ENCODE results near the gene SLC49A4.

SLC49A4 gene

GRCh38 chr3:122857019-122857418, 62.1 kb downstream of the SLC49A4 start:
- FAIRE-seq (no peak), DNase-seq (ENCODE audit: low spot score) (no peak)

GRCh38 chr3:122858373-122858772, 63.5 kb downstream of the SLC49A4 start:
- DNase-seq (ENCODE audit: low spot score) (peak; percentile 23), FAIRE-seq (no peak)

- FAIRE-seq (peak; percentile 17), DNase-seq (ENCODE audit: low spot score) (no peak)
These were observed 64.3 kb downstream of the SLC49A4 start for GRCh38 chr3:122859021-122859805.

GRCh38 chr3:122862381-122862780, 67.5 kb downstream of the SLC49A4 start:
- FAIRE-seq, result no peak

GRCh38 chr3:122864498-122864897, 69.6 kb downstream of the SLC49A4 start:
- FAIRE-seq, result no peak

More at GRCh38 chr3:122862381-122862780, 67.5 kb downstream of the SLC49A4 start:
- DNase-seq (ENCODE audit: low spot score), result no peak

GRCh38 chr3:122868322-122868721, 73.5 kb downstream of the SLC49A4 start:
- no peak for FAIRE-seq

More at GRCh38 chr3:122864498-122864897, 69.6 kb downstream of the SLC49A4 start:
- DNase-seq (ENCODE audit: low spot score), result no peak

DNA sequence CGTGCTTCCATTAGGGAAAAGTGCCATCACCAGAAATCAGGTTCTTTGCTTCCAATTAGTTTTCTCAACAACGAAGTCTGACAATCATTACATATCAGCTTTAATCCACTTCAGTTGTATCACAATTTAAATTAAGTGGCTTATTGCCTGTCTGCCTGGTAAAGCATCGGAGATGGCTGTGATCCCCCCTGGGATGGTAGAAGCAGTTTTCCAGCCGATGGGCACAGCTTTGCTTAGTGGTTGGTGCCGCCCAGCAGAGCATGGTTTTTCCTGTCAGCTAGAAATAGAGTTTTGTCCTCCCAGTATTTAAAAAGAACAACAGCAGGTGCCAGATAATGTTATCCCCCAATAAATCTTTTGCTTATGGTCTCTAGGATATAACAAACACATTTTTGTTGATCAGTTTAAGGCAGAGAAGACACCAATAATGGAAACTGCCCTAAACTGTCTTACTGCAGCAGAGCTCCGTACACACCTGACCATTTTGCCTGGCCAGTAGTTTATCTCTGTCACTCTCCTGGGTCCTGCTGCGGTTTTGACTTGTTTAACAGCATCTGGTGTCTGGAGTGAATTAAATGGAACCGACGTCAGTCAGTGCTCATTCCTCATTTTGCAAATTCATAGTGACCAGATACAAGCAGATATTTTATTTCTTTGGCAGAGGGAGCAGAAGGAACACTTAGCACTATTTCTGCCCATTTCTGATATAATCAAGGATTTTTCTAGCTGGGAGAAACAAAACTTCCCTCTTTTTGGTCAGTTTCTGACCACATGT, 79.1 kb downstream of the SLC49A4 start:
- FAIRE-seq (no peak), DNase-seq (ENCODE audit: low spot score) (no peak)

More at GRCh38 chr3:122868322-122868721, 73.5 kb downstream of the SLC49A4 start:
- DNase-seq (ENCODE audit: low spot score), result no peak

DNA sequence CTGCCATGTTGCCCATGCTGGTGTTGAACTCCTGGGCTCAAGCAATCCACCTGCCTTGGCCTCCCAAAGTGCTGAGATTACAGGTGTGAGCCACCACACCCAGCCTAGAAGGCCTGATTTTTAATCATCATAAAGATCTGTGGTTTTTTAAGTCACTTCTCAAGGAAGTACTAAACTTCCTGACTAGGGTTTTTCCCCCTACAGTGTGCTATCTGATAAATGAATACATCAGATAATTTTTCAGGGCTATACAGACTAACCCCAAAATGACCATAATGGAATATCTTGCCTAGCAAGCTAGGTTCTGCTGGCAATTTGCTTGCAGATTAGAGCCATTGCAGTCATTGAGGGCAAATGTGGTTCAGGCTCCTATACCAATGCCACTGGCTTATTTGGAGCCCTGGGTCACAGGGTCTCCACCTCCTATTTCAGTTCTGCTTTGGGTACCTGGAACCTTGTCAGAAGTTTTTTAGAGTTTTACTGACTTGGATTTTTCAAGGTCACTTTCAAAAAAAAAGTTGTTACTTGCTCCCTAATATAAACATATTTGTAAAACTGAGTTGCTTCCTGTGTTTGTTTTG, 80.8 kb downstream of the SLC49A4 start:
- FAIRE-seq, result no peak
- DNase-seq (ENCODE audit: low spot score), result no peak

DNA sequence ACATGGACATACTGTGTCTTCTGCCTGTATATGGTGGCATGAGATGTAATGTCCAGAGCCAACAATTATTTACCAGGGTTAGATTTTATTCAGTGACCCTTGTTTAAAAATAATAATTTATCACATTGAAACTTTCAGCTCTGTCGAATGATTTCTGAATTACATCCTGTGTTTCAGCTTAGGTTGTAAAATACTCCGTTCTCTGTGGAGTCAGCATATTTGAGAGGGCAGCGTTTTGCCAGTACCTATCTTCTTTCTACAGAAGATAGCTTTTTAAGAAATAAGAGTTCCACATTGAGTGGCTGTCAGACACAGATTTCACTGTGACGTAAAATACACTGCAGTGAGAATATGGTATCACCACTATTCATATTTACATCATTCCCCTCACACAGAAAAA, 85.3 kb downstream of the SLC49A4 start:
- no peak for DNase-seq (ENCODE audit: low spot score)
- FAIRE-seq, result no peak

GRCh38 chr3:122880624-122881023, 85.8 kb downstream of the SLC49A4 start:
- no peak for FAIRE-seq

GRCh38 chr3:122882361-122882947, 87.6 kb downstream of the SLC49A4 start:
- FAIRE-seq, result no peak

More at GRCh38 chr3:122880624-122881023, 85.8 kb downstream of the SLC49A4 start:
- no peak for DNase-seq (ENCODE audit: low spot score)

GRCh38 chr3:122886251-122886650, 91.4 kb downstream of the SLC49A4 start:
- DNase-seq (ENCODE audit: low spot score) (no peak), FAIRE-seq (no peak)

More at GRCh38 chr3:122882361-122882947, 87.6 kb downstream of the SLC49A4 start:
- no peak for DNase-seq (ENCODE audit: low spot score)

DNA sequence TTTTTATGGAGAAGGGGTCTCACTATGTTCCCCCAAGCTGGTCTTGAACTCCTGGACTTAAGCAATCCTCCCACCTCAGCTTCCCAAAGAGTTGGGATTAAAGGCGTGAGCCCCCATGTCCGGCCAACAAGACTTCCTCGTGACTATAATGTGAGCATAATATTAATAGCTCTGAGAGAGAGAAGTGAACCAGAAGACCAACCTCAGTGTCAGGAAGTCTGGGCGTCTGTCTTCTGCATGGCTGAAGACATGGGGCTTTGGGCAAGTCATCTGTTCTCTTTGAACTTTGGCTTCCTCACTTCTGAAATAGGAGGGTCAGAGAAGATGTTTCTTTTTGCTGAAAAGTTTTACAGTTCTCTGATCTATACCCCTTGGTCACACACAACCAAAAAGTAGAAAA, 92.1 kb downstream of the SLC49A4 start:
- no peak for FAIRE-seq
- no peak for DNase-seq (ENCODE audit: low spot score)

- peak; percentile 27 for FAIRE-seq
- DNase-seq (ENCODE audit: low spot score), result peak; percentile 44
These were observed 95.3 kb downstream of the SLC49A4 start for GRCh38 chr3:122890077-122890719.

GRCh38 chr3:122890720-122891220, 95.9 kb downstream of the SLC49A4 start:
- FAIRE-seq (no peak), DNase-seq (ENCODE audit: low spot score) (no peak)

DNA sequence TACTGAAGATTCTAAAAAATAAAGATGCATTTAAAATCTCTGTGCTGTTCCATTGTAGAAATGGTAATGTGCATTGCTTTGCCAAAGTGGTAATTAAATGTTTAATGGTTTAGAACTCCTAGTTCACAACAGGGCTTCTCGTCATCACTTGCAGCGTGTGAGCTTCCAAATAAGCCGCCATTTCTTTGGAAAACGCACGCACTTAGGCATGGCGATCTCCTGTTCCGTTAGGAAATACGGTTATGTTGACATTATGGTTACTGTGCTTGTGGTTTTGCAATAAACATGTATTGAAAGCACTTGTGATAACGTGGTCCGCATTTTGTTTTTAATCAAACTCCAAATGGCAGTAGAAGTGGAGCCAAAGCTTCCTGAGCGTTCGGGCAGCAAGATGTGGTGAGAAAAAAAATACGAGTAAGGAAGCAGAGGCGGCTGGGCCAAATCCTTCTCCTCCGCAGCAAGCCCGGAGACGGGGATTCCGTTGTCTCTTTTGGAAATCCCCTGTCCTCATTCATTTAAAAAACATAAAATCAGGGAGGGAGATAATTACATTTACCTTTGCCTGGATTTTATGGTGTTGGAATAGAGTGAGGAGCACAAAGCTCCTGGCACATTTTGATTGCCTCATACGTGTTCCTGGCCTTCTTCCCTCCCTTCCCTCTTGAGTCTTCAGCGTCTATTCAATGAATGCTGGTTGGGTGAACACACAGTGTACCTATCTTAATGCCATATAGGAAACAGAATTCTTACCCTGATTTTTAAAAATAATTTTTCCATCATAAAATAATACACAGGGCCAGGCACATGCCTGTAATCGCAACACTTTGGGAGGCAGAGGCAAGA, 97.5 kb downstream of the SLC49A4 start:
- FAIRE-seq (no peak), DNase-seq (ENCODE audit: low spot score) (no peak)

GRCh38 chr3:122893282-122893681, 98.4 kb downstream of the SLC49A4 start:
- FAIRE-seq, result peak; percentile 20
- DNase-seq (ENCODE audit: low spot score), result peak; percentile 68

- DNase-seq (ENCODE audit: low spot score) (no peak), FAIRE-seq (no peak)
These were observed 99.1 kb downstream of the SLC49A4 start for GRCh38 chr3:122893754-122894668.

- no peak for DNase-seq (ENCODE audit: low spot score)
- FAIRE-seq, result no peak
These were observed 103.4 kb downstream of the SLC49A4 start for GRCh38 chr3:122898298-122898697.

Data from urothelium cell line (cell line).